ENCODE results near the gene NDUFS8.

NDUFS8 gene

DNA sequence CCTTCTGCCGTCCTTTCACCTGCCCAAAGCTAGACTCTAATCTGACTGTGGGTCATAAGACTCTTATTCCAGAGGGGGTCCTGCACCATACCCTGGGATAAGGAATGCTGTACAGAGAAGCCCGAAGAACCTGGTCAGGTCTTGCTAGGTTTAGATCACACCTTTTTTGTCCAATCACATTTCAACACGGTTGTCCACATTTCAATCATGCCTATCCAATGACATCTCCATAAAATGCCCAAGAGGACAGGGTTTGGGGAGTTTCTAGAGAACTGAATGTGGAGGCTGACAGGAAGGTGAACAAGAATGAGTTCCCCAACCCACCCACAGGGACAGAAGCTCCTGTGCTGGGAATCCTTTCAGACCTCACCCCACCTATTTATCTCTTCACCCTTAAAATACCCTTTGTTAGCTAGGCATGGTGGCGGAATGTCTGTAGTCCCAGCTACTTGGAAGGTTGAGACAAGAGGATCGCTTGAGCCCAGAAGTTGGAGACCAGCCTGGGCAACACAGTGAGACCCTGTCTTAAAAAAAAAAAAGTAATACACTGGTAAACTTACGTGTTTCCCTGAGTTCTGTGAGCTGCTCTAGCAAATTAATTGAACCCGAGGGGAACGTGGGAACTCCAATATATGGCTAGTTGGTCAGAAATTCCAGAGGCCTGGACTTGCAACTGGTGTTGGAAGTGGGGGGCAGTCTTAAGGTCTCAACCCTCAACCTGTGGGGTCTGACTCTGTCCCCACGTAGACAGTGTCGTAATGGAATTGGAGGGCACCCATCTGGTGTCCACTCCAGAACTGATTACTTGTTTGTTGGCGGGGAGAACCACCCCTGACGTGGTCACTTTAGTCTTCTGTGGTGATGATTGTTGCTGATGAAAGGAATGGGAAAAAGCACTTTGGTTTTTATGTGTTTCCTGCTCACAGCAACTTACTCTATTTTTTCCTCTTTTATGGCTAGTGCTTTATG, 26.1 kb downstream of the NDUFS8 start:
- no peak for FAIRE-seq
- TF ChIP-seq PAX5 (IDR thresholded peaks at IDR 0.05; ENCODE audit: insufficient read depth, low read length, severe bottlenecking) (no peak), TAF1 (IDR thresholded peaks at IDR 0.05; ENCODE audit: low read depth, low read length) (no peak), POLR2A (IDR thresholded peaks at IDR 0.05; ENCODE audit: low read depth, low read length) (peak; percentile 40; the same call in 1 of the 2 replicates), POLR2AphosphoS5 (IDR thresholded peaks at IDR 0.05; ENCODE audit: low read depth, low read length) (peak; percentile 3; the same call in 1 of the 2 replicates), SPI1 (IDR thresholded peaks at IDR 0.05; ENCODE audit: low read depth, low read length) (no peak), POU2F2 (IDR thresholded peaks at IDR 0.05; ENCODE audit: low read depth, low read length) (no peak; the same call in 1 of the 2 replicates)
- DNase-seq (ENCODE audit: insufficient read length, low spot score) = no peak

DNA sequence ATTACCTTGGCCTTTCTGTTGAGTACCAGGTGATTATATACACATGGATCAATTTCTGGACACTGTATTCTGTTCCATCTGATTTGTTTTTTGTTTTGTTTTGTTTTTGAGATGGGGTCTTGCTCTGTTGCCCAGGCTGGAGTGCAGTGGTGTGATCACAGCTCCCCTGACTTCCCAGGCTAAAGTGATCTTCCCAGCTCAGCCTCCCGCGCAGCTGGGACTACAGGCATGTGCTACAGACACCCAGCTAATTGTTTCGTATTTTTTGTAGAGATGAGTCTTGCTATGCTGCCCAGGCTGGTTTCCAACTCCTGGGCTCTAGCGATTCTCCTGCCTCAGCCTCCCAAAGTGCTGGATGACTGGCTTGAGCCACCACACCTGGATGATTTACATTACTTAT, 27.3 kb downstream of the NDUFS8 start:
- no peak for TF ChIP-seq POLR2AphosphoS5 (IDR thresholded peaks at IDR 0.05; ENCODE audit: low read depth, low read length)
- no peak for TF ChIP-seq SPI1 (IDR thresholded peaks at IDR 0.05; ENCODE audit: low read depth, low read length)
- TF ChIP-seq TAF1 (IDR thresholded peaks at IDR 0.05; ENCODE audit: low read depth, low read length) = no peak
- TF ChIP-seq PAX5 (IDR thresholded peaks at IDR 0.05; ENCODE audit: insufficient read depth, low read length, severe bottlenecking) = no peak
- no peak for TF ChIP-seq POLR2A (IDR thresholded peaks at IDR 0.05; ENCODE audit: low read depth, low read length)
- TF ChIP-seq POU2F2 (IDR thresholded peaks at IDR 0.05; ENCODE audit: low read depth, low read length) = no peak
- DNase-seq (ENCODE audit: insufficient read length, low spot score) (no peak), FAIRE-seq (no peak)

DNA sequence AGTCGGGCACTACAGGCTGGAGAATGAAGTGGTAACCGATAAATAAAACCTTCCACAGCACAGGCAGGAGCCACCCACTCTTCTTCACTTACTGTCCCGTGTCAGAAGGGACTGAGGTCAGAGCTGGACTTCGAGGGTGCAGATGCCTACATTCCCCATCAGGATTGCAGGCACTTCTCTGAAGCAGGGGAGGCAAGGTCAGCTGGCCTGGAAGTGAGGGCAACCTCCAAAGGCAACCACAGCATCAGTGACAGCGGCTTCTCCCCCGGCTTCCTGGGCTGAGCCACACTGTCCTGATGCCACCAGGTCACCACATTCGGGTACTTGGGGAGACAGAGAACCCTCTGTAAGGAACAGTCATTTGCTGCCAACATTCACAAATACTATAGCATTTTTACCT, 31.0 kb downstream of the NDUFS8 start:
- TF ChIP-seq PAX5 (IDR thresholded peaks at IDR 0.05; ENCODE audit: insufficient read depth, low read length, severe bottlenecking) (no peak), POU2F2 (IDR thresholded peaks at IDR 0.05; ENCODE audit: low read depth, low read length) (no peak), POLR2A (IDR thresholded peaks at IDR 0.05; ENCODE audit: low read depth, low read length) (no peak), SPI1 (IDR thresholded peaks at IDR 0.05; ENCODE audit: low read depth, low read length) (no peak), TAF1 (IDR thresholded peaks at IDR 0.05; ENCODE audit: low read depth, low read length) (no peak), POLR2AphosphoS5 (IDR thresholded peaks at IDR 0.05; ENCODE audit: low read depth, low read length) (no peak)
- FAIRE-seq (no peak), DNase-seq (ENCODE audit: insufficient read length, low spot score) (no peak)

DNA sequence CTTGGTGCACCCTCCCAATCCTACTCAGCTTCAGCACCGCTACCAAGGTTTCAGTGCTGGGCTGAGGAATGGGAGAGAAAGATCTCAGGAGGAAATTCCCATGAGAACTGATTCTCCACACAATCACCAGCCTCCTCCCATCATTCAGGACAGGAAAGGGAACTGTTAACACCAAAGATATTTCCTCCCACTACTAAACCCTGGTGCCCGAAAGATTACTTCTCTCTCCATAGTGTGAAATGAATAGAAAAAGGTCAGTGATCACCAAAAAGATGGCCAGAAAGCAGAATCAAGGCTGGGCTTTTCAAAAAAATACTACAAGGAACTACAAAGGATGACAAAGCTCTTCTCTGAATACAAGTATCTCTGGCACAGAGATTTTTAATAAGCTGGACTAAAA, 34.4 kb downstream of the NDUFS8 start:
- no peak for DNase-seq (ENCODE audit: insufficient read length, low spot score)
- TF ChIP-seq TAF1 (IDR thresholded peaks at IDR 0.05; ENCODE audit: low read depth, low read length) (no peak), POLR2A (IDR thresholded peaks at IDR 0.05; ENCODE audit: low read depth, low read length) (no peak), POLR2AphosphoS5 (IDR thresholded peaks at IDR 0.05; ENCODE audit: low read depth, low read length) (no peak), PAX5 (IDR thresholded peaks at IDR 0.05; ENCODE audit: insufficient read depth, low read length, severe bottlenecking) (no peak), POU2F2 (IDR thresholded peaks at IDR 0.05; ENCODE audit: low read depth, low read length) (no peak), SPI1 (IDR thresholded peaks at IDR 0.05; ENCODE audit: low read depth, low read length) (no peak)
- FAIRE-seq = no peak

DNA sequence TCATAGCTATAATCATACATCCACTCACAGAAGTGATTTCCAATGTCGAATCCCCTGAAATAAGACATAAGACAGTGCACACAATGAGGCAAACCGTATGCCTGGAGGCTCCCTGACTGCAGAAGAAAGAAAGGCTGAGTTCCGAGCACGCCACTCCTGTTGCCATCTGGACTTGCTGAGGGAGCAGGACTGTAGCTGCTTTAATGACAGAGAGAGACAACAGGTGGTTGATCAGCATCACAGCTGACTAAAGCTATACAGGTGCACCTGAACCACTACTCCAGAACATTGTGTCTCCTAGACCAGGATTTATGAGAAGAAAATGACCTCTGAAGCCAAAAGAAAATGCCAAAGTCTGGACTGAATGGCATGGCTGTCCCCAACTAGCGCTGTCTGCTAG, 35.4 kb downstream of the NDUFS8 start:
- no peak for FAIRE-seq
- TF ChIP-seq PAX5 (IDR thresholded peaks at IDR 0.05; ENCODE audit: insufficient read depth, low read length, severe bottlenecking) = no peak
- TF ChIP-seq TAF1 (IDR thresholded peaks at IDR 0.05; ENCODE audit: low read depth, low read length) = no peak
- no peak for TF ChIP-seq POLR2AphosphoS5 (IDR thresholded peaks at IDR 0.05; ENCODE audit: low read depth, low read length)
- TF ChIP-seq POLR2A (IDR thresholded peaks at IDR 0.05; ENCODE audit: low read depth, low read length) = no peak
- TF ChIP-seq POU2F2 (IDR thresholded peaks at IDR 0.05; ENCODE audit: low read depth, low read length) = no peak
- TF ChIP-seq SPI1 (IDR thresholded peaks at IDR 0.05; ENCODE audit: low read depth, low read length) = no peak
- DNase-seq (ENCODE audit: insufficient read length, low spot score) = no peak

DNA sequence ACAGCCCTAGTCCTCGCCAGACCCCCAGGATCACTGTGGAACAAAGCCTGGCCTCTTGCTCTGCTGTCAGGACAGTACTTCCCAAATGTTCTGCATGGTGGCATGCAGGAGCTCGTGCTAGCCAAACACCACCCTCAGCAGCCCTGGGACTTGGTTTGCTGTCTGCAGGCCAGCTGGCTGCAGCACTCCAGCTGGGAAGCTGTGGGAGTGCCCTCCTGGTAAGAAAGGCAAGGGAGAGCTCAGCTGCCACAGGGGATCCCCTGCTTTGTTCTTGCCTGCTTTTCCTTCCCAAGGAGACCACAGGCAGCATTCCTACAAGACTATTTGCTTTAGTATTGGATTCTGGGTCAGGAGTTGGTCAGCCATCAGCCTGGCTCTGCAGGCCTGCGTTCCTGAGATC, 36.3 kb downstream of the NDUFS8 start:
- DNase-seq (ENCODE audit: insufficient read length, low spot score) = no peak
- FAIRE-seq = no peak
- no peak for TF ChIP-seq SPI1 (IDR thresholded peaks at IDR 0.05; ENCODE audit: low read depth, low read length)
- TF ChIP-seq POU2F2 (IDR thresholded peaks at IDR 0.05; ENCODE audit: low read depth, low read length) = no peak
- TF ChIP-seq POLR2AphosphoS5 (IDR thresholded peaks at IDR 0.05; ENCODE audit: low read depth, low read length) = 0 out of 2 replicates have a peak, but pooled peaks have one; percentile 44

DNA sequence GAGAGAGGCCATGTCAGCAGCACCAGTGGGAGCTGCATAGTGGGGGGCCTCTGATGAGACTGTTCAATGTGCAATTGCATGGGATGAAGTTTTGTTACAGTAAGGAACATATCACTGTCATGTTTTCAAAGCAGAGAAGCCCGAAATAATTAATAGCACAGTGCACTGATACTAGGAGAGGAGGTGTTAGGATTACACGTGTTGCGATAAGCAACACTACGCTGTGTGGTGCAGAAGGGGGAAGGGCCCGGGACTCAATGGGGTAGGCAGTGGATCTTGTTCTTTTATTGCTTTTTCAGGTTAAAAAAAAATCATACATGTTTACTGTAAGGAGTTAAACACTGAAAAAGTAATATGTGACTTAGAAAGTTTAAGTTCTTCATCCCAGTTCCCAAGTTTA, 37.5 kb downstream of the NDUFS8 start:
- FAIRE-seq = no peak
- no peak for DNase-seq (ENCODE audit: insufficient read length, low spot score)
- TF ChIP-seq SPI1 (IDR thresholded peaks at IDR 0.05; ENCODE audit: low read depth, low read length) (no peak), POLR2A (IDR thresholded peaks at IDR 0.05; ENCODE audit: low read depth, low read length) (no peak), PAX5 (IDR thresholded peaks at IDR 0.05; ENCODE audit: insufficient read depth, low read length, severe bottlenecking) (no peak), POLR2AphosphoS5 (IDR thresholded peaks at IDR 0.05; ENCODE audit: low read depth, low read length) (no peak), POU2F2 (IDR thresholded peaks at IDR 0.05; ENCODE audit: low read depth, low read length) (no peak), TAF1 (IDR thresholded peaks at IDR 0.05; ENCODE audit: low read depth, low read length) (no peak)

DNA sequence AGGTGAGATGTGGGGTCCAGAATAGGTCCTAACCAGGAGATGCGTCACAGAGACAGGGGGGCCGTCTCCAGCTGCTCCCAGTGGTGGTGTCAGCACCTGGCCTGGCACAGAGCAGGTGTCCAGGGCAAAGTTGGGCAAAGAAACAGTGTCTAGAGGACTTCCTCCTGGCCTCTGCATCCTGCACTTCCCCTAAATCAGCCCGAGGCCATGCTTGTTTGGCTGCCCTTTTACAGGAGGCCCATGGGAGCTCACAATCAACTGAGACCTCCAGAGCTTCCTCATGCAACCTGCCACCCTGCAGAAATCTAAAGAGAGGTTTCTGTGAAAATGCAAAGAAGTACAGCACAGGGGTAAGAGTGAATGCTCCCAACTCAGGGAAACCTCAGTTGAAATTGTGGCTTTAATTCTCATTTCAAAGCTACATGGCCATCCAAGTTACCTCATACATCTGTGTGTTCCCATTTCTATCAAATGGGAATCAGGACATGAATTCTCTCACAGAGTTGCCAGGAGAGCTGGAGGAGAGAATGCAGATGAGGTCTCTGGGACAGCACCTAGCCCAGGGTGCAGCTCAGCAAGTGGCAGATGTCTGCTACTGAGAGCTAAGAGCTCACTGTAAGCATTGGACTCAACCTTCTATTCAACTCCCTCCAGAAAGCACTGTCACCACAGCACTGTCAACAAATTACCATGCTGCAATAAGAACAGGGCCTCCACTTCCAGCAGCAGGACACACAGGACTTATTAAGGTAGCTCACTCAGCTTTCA, 41.0 kb downstream of the NDUFS8 start:
- TF ChIP-seq TAF1 (IDR thresholded peaks at IDR 0.05; ENCODE audit: low read depth, low read length) (no peak), PAX5 (IDR thresholded peaks at IDR 0.05; ENCODE audit: insufficient read depth, low read length, severe bottlenecking) (no peak), POLR2A (IDR thresholded peaks at IDR 0.05; ENCODE audit: low read depth, low read length) (no peak), POLR2AphosphoS5 (IDR thresholded peaks at IDR 0.05; ENCODE audit: low read depth, low read length) (no peak), POU2F2 (IDR thresholded peaks at IDR 0.05; ENCODE audit: low read depth, low read length) (no peak), SPI1 (IDR thresholded peaks at IDR 0.05; ENCODE audit: low read depth, low read length) (no peak)
- DNase-seq (ENCODE audit: insufficient read length, low spot score) (no peak), FAIRE-seq (no peak)
